Osteoblast (primary cell): ENCODE measurements around the gene EIF3I. TPM values are rescaled to one million over a fixed set of nuclear protein-coding genes. Genes with fewer than 3 reads are reported as not detected.

Source experiments
- DNase-seq: peaks from one replicate; pipeline ENCODE4 v3.0.0; 2011; ENCODE audit warnings: low spot score, mixed read lengths; ENCODE audit not compliant: insufficient read length; ENCODE audit errors: missing footprints
- H2AFZ ChIP-seq: 2 replicates; pipeline ENCODE4 v1.6.0; 2011; ENCODE audit warnings: mild to moderate bottlenecking, low read length
- H3K27ac ChIP-seq: 2 replicates; pipeline ENCODE4 v1.5.1; 2011; ENCODE audit warnings: mild to moderate bottlenecking, low read depth, low read length, moderate library complexity
- H3K27me3 ChIP-seq: 2 replicates; pipeline ENCODE4 v1.6.0; 2012; ENCODE audit warnings: mild to moderate bottlenecking, control low read depth, inconsistent platforms, low read length, moderate library complexity; ENCODE audit not compliant: insufficient read depth
- H3K36me3 ChIP-seq: 2 replicates; pipeline ENCODE4 v1.5.1; 2011; ENCODE audit warnings: mild to moderate bottlenecking, low read length, control low read depth, moderate library complexity; ENCODE audit not compliant: insufficient read depth
- H3K4me1 ChIP-seq: 2 replicates; pipeline ENCODE4 v1.5.1; 2011; ENCODE audit warnings: mild to moderate bottlenecking, low read length, control low read depth, moderate library complexity; ENCODE audit not compliant: insufficient read depth
- H3K4me2 ChIP-seq: 2 replicates; pipeline ENCODE4 v1.6.0; 2011; ENCODE audit warnings: mild to moderate bottlenecking, low read length; ENCODE audit not compliant: insufficient read depth
- H3K4me3 ChIP-seq: fragments of 200-600 bp; sonication (generic); 3 replicates; pipeline ENCODE4 v1.5.1; 2012; ENCODE audit warnings: mild to moderate bottlenecking, low read length, inconsistent platforms; ENCODE audit not compliant: insufficient read depth
- H3K79me2 ChIP-seq: 2 replicates; pipeline ENCODE4 v1.6.0; 2012; ENCODE audit warnings: mild to moderate bottlenecking, low read length, control low read depth, inconsistent platforms; ENCODE audit not compliant: insufficient read depth
- H3K9me3 ChIP-seq: 2 replicates; pipeline ENCODE4 v1.5.1; 2011; ENCODE audit warnings: low read depth, low read length, control low read depth
- H4K20me1 ChIP-seq: 2 replicates; pipeline ENCODE4 v1.6.0; 2012; ENCODE audit warnings: mild to moderate bottlenecking, low read length, control low read depth; ENCODE audit not compliant: insufficient read depth
- total RNA-seq: library from RNA; depleted of rRNA; stranded (reverse); fragments of >200 nt; gene quantifications from 2 replicates; pipeline ENCODE4 v1.2.3, GENCODE V29; 2012
- TF ChIP-seq, protein P1 (sequence below): IDR thresholded peaks from 2 replicates; pipeline ENCODE4 v1.5.1; 2011; ENCODE audit warnings: mild to moderate bottlenecking, low read depth, low read length, moderate library complexity; ENCODE audit errors: extremely low read depth

EIF3I gene
- total RNA-seq, 1 donor, result 253 TPM

DNA sequence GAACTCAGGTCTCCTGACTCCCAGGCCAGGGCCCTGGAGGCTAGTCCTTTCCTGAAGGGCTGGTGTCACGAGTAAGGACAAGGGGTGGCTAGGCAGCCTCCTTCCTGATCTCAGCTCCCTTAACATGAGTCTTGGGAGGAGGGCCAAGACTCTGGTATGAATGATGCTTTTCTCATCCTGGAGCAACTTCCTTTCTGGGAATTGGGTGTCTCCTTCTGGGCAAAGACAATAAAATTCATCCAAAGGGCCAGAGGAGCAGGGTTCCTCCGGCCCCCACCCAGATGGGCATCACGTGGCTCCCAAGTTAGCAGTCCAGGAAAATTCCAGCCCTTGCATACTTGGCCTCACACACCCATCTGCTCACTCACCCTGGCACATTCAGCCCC lies 24.7 kb downstream of the EIF3I start, which contains the start of gene FAM167B:
TSS of gene FAM167B (plus strand) at position 335 of the 386 bp plus-strand sequence. CDS start 200 bp downstream, outside the sequence.
- Histone ChIP-seq H3K36me3 (no peaks in the 10 kb centered on the region), H4K20me1 (no peaks in the 10 kb centered on the region), H3K4me3 (no peak within 1 kb of the TSS), H3K9me3 (no peaks in the 10 kb centered on the region), H3K27me3 (no peaks in the 10 kb centered on the region), H3K79me2 (no peaks in the 10 kb centered on the region), H3K4me1 (peaks cover 18% of the 10 kb centered on the region), H2AFZ (peak within 1 kb of the TSS; percentile 36), H3K27ac (peak within 1 kb of the TSS; percentile 65), H3K4me2 (no peak within 1 kb of the TSS)
- TF ChIP-seq, protein P1, sequence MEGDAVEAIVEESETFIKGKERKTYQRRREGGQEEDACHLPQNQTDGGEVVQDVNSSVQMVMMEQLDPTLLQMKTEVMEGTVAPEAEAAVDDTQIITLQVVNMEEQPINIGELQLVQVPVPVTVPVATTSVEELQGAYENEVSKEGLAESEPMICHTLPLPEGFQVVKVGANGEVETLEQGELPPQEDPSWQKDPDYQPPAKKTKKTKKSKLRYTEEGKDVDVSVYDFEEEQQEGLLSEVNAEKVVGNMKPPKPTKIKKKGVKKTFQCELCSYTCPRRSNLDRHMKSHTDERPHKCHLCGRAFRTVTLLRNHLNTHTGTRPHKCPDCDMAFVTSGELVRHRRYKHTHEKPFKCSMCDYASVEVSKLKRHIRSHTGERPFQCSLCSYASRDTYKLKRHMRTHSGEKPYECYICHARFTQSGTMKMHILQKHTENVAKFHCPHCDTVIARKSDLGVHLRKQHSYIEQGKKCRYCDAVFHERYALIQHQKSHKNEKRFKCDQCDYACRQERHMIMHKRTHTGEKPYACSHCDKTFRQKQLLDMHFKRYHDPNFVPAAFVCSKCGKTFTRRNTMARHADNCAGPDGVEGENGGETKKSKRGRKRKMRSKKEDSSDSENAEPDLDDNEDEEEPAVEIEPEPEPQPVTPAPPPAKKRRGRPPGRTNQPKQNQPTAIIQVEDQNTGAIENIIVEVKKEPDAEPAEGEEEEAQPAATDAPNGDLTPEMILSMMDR, result no peak
- DNase-seq, result peak; percentile 97

DNA sequence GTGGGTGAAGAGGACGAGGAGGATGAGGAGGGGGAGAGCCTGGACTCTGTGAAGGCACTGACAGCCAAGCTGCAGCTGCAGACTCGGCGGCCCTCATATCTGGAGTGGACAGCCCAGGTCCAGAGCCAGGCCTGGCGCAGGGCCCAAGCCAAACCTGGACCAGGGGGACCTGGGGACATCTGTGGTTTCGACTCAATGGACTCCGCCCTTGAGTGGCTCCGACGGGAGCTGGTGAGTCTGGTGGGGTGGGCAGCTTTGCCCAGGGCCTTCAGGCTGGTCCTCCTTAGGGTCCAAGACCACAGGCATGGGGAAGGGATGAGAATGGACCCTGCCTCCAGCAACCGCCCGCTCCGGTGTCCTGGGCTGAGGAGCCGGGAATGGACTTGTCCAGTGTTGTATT lies 25.2 kb downstream of the EIF3I start:
- TF ChIP-seq, protein P1, result no peak
- H4K20me1 ChIP-seq, result no peaks in the 10 kb centered on the region
- H3K4me2 ChIP-seq, result no peak overlapping the region
- H2AFZ ChIP-seq, result peak overlapping the region; percentile 36
- H3K4me1 ChIP-seq, result peaks cover 18% of the 10 kb centered on the region
- no peaks in the 10 kb centered on the region for H3K79me2 ChIP-seq
- DNase-seq, result no peak
- no peaks in the 10 kb centered on the region for H3K9me3 ChIP-seq
- H3K36me3 ChIP-seq, result no peaks in the 10 kb centered on the region
- no peak overlapping the region for H3K4me3 ChIP-seq
- H3K27ac ChIP-seq, result peak overlapping the region; percentile 65
- peaks cover under 1% of the 10 kb centered on the region for H3K27me3 ChIP-seq

DNA sequence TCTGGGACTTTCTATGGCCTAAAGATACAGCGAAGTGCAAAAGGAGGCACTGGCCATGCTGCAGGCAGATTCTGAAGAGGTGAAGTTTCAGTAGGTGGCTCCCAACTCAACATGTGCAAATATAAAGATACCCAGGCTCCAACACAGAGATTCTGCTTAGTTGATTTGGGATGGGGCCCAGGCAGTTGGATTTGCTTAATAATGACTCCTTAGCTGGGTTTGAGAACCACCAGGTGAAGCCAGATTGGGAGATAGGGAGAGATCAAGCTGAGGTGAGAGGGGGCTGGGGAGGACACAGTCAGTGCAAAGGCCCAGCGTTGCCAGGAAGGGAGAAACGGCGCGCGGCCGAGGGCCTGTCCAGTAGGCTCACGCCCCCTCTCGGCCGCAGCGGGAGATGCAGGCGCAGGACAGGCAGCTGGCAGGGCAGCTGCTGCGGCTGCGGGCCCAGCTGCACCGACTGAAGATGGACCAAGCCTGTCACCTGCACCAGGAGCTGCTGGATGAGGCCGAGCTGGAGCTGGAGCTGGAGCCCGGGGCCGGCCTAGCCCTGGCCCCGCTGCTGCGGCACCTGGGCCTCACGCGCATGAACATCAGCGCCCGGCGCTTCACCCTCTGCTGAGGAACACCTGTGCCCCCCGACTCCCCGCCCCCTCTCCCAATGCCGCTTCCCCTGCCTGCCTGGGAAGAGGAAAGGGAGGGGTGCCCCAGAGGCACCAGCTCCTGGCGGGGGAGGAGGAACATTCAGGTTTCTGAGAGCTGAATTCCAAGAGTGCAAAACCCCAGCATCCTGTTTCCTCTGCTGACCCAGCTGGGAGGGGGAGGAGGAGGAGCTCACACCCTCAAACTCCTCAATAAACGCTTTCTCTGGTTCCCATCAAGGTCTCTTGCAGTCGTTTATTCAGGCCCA lies 26.0 kb downstream of the EIF3I start:
- peaks cover 4% of the 10 kb centered on the region for H3K27me3 ChIP-seq

More for the DNA sequence above, 26.0 kb downstream of the EIF3I start:
- Histone ChIP-seq H3K36me3 (no peaks in the 10 kb centered on the region), H3K4me3 (peak overlapping the region; percentile 35), H4K20me1 (no peaks in the 10 kb centered on the region), H3K4me2 (peak overlapping the region; percentile 62), H3K79me2 (no peaks in the 10 kb centered on the region), H3K4me1 (peaks cover 18% of the 10 kb centered on the region), H3K27ac (no peak overlapping the region), H2AFZ (peak overlapping the region; percentile 11), H3K9me3 (no peaks in the 10 kb centered on the region)
- DNase-seq, result peak; percentile 95
- TF ChIP-seq, protein P1, result peak; percentile 71
